ENCODE data around the gene PICK1.
"Not testable (repeated sequence)": the region's sequence is repeated elsewhere in the genome, so short reads cannot be mapped to it uniquely, and the experiment has no call there.

PICK1 gene

GRCh38 chr22:38110863-38111852 lies 54.0 kb downstream of the PICK1 start:
- DNase-seq (ENCODE audit: insufficient read length, low spot score) (no peak), FAIRE-seq (no peak)
- TF ChIP-seq, protein P1, sequence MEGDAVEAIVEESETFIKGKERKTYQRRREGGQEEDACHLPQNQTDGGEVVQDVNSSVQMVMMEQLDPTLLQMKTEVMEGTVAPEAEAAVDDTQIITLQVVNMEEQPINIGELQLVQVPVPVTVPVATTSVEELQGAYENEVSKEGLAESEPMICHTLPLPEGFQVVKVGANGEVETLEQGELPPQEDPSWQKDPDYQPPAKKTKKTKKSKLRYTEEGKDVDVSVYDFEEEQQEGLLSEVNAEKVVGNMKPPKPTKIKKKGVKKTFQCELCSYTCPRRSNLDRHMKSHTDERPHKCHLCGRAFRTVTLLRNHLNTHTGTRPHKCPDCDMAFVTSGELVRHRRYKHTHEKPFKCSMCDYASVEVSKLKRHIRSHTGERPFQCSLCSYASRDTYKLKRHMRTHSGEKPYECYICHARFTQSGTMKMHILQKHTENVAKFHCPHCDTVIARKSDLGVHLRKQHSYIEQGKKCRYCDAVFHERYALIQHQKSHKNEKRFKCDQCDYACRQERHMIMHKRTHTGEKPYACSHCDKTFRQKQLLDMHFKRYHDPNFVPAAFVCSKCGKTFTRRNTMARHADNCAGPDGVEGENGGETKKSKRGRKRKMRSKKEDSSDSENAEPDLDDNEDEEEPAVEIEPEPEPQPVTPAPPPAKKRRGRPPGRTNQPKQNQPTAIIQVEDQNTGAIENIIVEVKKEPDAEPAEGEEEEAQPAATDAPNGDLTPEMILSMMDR (IDR thresholded peaks at IDR 0.05; ENCODE audit: insufficient read depth, missing control alignments) = no peak

DNA sequence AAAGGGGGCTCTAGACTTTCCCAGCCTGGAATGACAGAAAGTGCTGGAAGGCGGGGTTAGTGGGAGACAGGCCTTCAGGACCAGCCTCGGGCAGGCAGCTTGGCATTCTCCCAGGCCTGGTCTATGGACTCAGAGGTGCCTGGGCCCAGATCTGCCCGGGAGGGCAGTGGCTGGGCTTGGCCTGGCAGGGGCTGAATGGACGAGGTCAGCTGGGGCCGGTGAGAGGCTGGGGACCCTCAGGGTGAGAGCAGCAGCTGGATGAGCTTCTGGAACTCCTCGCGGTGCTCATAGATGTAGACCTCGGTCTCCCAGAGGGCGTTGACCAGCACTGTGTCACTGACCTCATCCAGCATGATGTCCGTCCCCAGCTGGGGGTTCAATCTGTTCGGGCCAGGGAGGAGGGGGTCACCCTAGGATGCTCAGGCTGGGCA lies 54.7 kb downstream of the PICK1 start:
- TF ChIP-seq, protein P1 (IDR thresholded peaks at IDR 0.05; ENCODE audit: insufficient read depth, missing control alignments) = no peak
- DNase-seq (ENCODE audit: insufficient read length, low spot score) (no peak), FAIRE-seq (no peak)

GRCh38 chr22:38112381-38112780 lies 55.2 kb downstream of the PICK1 start:
- DNase-seq (ENCODE audit: insufficient read length, low spot score) = no peak
- TF ChIP-seq, protein P1 (IDR thresholded peaks at IDR 0.05; ENCODE audit: insufficient read depth, missing control alignments) = no peak
- no peak for FAIRE-seq

GRCh38 chr22:38114484-38115398 lies 57.5 kb downstream of the PICK1 start:
- FAIRE-seq = no peak
- peak; percentile 73 for DNase-seq (ENCODE audit: insufficient read length, low spot score)

DNA sequence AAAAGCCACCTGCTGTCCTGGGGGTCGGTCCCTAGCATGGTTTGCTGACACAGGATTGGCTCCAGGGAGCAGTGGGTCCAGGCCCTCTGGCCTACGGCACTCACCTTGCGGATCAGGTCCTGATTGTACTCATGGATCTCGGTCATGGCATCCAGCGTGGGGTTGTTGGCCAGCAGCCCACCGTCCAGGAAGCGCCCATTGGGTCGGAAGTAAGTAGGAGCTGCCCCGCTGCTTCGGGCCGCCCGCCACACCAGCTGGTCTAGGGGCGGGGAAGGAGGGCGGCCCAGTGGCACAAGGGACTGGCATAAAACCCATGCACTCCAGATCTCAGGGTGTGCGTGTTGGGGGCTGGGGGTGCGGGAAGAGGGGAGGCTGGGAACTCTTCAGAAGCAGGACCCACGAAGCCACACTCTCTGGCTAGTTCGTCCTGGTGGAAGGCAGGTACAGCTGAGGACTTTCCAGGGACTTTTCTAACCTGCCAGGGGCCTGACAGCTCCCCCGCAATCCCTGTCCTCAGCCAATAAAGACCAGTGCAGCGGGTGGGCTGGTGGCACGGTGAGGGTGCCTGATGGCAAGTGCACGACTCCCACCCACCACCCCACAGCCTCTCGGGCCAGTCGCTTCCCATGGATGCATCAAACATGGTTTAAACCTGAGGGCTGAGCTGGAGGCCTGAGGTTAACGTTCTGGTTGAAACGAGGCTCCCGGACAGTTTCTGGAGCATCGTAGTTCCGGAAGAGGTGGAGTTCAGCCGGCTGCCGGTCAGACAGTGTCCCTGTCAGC lies 58.4 kb downstream of the PICK1 start:
- FAIRE-seq (no peak), DNase-seq (ENCODE audit: insufficient read length, low spot score) (no peak)
- TF ChIP-seq, protein P1 (IDR thresholded peaks at IDR 0.05; ENCODE audit: insufficient read depth, missing control alignments) = no peak

More at GRCh38 chr22:38114484-38115398, 57.5 kb downstream of the PICK1 start:
- TF ChIP-seq, protein P1 (IDR thresholded peaks at IDR 0.05; ENCODE audit: insufficient read depth, missing control alignments) = peak; percentile 84

DNA sequence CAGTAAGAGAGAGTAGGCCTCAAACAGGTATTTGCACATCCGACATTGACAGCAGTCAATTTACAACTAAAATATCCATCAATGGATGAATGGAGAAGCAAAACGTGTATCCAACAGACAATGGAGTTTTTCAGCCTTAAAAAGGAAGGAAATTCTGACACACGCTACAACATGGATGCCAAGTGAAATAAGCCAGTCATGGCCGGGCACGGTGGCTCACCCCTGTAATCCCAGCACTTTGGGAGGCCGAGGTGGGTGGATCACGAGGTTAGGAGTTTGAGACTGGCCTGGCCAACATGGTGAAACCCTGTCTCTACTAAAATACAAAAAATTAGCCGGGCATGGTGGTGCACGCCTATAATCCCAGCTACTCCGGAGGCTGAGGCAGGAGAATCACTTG lies 60.4 kb downstream of the PICK1 start:
- not testable (repeated sequence) for FAIRE-seq; DNase-seq (ENCODE audit: insufficient read length, low spot score)

DNA sequence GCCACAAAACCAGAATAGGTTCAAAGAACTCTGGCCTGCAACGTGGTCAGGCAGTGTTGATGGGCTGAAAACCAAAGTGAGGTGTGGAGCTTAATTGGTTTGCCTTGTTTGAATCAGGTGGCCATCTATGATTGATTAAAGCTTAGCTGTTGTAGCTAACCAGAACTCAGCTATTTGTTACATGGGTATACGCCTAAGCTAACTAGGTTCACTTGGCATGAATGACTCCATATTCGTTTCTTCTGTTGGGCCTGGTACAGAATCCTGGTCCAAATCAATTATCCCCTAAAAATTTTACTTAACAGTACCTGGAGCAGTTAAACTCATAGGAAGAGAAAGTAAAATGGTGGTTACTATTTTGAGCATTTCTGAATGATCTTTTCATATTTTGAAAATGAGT lies 61.0 kb downstream of the PICK1 start:
- TF ChIP-seq, protein P1 (IDR thresholded peaks at IDR 0.05; ENCODE audit: insufficient read depth, missing control alignments) = no peak
- DNase-seq (ENCODE audit: insufficient read length, low spot score) (no peak), FAIRE-seq (no peak)

DNA sequence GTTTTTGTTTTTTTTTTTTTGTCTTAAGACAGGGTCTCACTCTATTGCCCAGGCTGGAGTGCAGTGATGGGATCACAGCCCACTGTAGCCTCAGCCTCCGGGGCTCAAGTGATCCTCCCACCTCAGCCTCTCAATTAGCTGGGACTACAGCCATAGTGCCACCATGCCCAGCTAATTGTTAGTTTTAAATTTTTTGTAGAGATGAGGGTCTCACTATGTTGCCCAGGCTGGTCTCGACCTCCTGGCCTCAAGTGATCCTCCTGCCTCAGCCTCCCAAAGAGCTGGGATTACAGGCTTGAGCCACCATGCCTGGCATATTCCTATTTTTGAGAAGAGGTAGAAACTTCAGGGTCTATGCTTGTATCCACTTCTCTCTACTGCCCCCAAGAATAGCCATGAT lies 61.5 kb downstream of the PICK1 start:
- FAIRE-seq; DNase-seq (ENCODE audit: insufficient read length, low spot score): not testable (repeated sequence)
